ENCODE data around the gene TMEM207. TPM values are rescaled to one million over a fixed set of nuclear protein-coding genes. Genes with fewer than 3 reads are reported as not detected.

Gene TMEM207
- polyA plus RNA-seq, 1 of the 3 experiments (the other 2 are of a cell fraction): not detected

- 22% methylated on average over 2 of the region's 4 CpGs for WGBS (ENCODE audit: low lambda C conversion rate)
- H3K79me2 ChIP-seq (ENCODE audit: insufficient read depth): no peaks in the 10 kb centered on the region
- no peaks in the 10 kb centered on the region for H4K20me1 ChIP-seq (ENCODE audit: insufficient read depth)
- H3K27ac ChIP-seq (ENCODE audit: low read depth in 2 of 2, low read length in 1 of 2): no peak overlapping the region
- no peak overlapping the region for H3K9ac ChIP-seq
- H3K4me3 ChIP-seq (ENCODE audit: low read depth in 2 of 2, low read length in 1 of 2): no peak overlapping the region
- no peak overlapping the region for H3K4me2 ChIP-seq
- ChIA-PET CTCF (no interaction called here), POLR2A (no interaction called here)
- H3K9me3 ChIP-seq: no peaks in the 10 kb centered on the region
- no peaks in the 10 kb centered on the region; a peak in 1 of 4 replicates for H3K4me1 ChIP-seq (ENCODE audit: control insufficient read depth in 1 of 2, insufficient read depth in 2 of 2, low read depth in 1 of 2, low read length in 1 of 2)
- no peaks in the 10 kb centered on the region for H3K36me3 ChIP-seq (replicated peaks in 1 of 2; ENCODE audit: control insufficient read depth in 1 of 2, insufficient read depth in 2 of 2, low read length in 1 of 2)
- H3K27me3 ChIP-seq (ENCODE audit: insufficient read depth): peaks cover 11% of the 10 kb centered on the region; the same call in 1 of the 2 replicates
- TF ChIP-seq EP300 (IDR thresholded peaks at IDR 0.05; ENCODE audit: borderline replicate concordance in 1 of 2, low read depth in 1 of 2, low read length in 1 of 2): no peak
- no peak for TF ChIP-seq NFIC (IDR thresholded peaks at IDR 0.05; ENCODE audit: borderline replicate concordance)
- no peak for TF ChIP-seq PBX3 (IDR thresholded peaks at IDR 0.05)
- TF ChIP-seq FOXM1 (IDR thresholded peaks at IDR 0.05; ENCODE audit: low read depth): no peak
- no peak for TF ChIP-seq IRF3 (IDR thresholded peaks at IDR 0.05; ENCODE audit: low read depth, low read length)
- no peak for TF ChIP-seq CTCF (IDR thresholded peaks at IDR 0.05)
- TF ChIP-seq MEF2A (IDR thresholded peaks at IDR 0.05; ENCODE audit: borderline replicate concordance, low read depth): no peak
- TF ChIP-seq USF2 (IDR thresholded peaks at IDR 0.05; ENCODE audit: borderline replicate concordance, low read depth, low read length): no peak
- no peak overlapping the region for H2AFZ ChIP-seq (ENCODE audit: low read depth)
- no peak for DNase-seq
- no peaks in the 10 kb centered on the region for H3F3A ChIP-seq (replicated peaks; ENCODE audit: insufficient read depth)
- no peaks in the 10 kb centered on the region for H3K9me2 ChIP-seq
Observed at GRCh38 chr3:190491533-190492054, 41.9 kb upstream of the TMEM207 start.

GRCh38 chr3:190486908-190487607 is 37.4 kb upstream of the TMEM207 start:
- Histone ChIP-seq H3K9me3 (no peaks in the 10 kb centered on the region), H3K9ac (no peak overlapping the region), H3K36me3 (replicated peaks in 1 of 2; ENCODE audit: control insufficient read depth in 1 of 2, insufficient read depth in 2 of 2, low read length in 1 of 2) (no peaks in the 10 kb centered on the region), H3K27me3 (ENCODE audit: insufficient read depth) (peaks cover 11% of the 10 kb centered on the region; the same call in 1 of the 2 replicates), H3K4me3 (ENCODE audit: low read depth in 2 of 2, low read length in 1 of 2) (no peak overlapping the region), H4K20me1 (ENCODE audit: insufficient read depth) (no peaks in the 10 kb centered on the region), H3K4me2 (no peak overlapping the region), H3K9me2 (no peaks in the 10 kb centered on the region), H3F3A (replicated peaks; ENCODE audit: insufficient read depth) (no peaks in the 10 kb centered on the region), H3K4me1 (ENCODE audit: control insufficient read depth in 1 of 2, insufficient read depth in 2 of 2, low read depth in 1 of 2, low read length in 1 of 2) (no peaks in the 10 kb centered on the region; a peak in 1 of 4 replicates), H2AFZ (ENCODE audit: low read depth) (no peak overlapping the region), H3K27ac (ENCODE audit: low read depth in 2 of 2, low read length in 1 of 2) (no peak overlapping the region), H3K79me2 (ENCODE audit: insufficient read depth) (no peaks in the 10 kb centered on the region)
- 11% methylated on average over 4 of the region's 4 CpGs for WGBS (ENCODE audit: low lambda C conversion rate)
- POLR2A ChIA-PET: no interaction called here
- TF ChIP-seq USF1 (IDR thresholded peaks at IDR 0.05; ENCODE audit: borderline replicate concordance, low read depth): no peak
- TF ChIP-seq YY1 (IDR thresholded peaks at IDR 0.05; ENCODE audit: low read depth): no peak
- no peak for TF ChIP-seq RCOR1 (IDR thresholded peaks at IDR 0.05; ENCODE audit: low read length)
- TF ChIP-seq IRF3 (IDR thresholded peaks at IDR 0.05; ENCODE audit: low read depth, low read length): no peak
- TF ChIP-seq MEF2A (IDR thresholded peaks at IDR 0.05; ENCODE audit: borderline replicate concordance, low read depth): no peak
- TF ChIP-seq ELF1 (IDR thresholded peaks at IDR 0.05): no peak
- TF ChIP-seq RFX5 (IDR thresholded peaks at IDR 0.05; ENCODE audit: low read length): no peak
- CTCF ChIA-PET: interaction anchor here (0.9 kb wide), 1 partner anchor 27 kb away, joined by 3 read pairs; the partner anchor contains the start of gene IL1RAP
- no peak for DNase-seq

All from SK-N-SH (cell line).